ENCODE data around the gene PCDH9. TPM values are rescaled to one million over a fixed set of nuclear protein-coding genes. Genes with fewer than 3 reads are reported as not detected.

PCDH9 gene
- total and polyA plus RNA-seq, 2 of the 13 experiments (the other 11 are each of a cell fraction or from before 2014, with no cell fraction given), result 0.09 TPM; not detected in 1

DNA sequence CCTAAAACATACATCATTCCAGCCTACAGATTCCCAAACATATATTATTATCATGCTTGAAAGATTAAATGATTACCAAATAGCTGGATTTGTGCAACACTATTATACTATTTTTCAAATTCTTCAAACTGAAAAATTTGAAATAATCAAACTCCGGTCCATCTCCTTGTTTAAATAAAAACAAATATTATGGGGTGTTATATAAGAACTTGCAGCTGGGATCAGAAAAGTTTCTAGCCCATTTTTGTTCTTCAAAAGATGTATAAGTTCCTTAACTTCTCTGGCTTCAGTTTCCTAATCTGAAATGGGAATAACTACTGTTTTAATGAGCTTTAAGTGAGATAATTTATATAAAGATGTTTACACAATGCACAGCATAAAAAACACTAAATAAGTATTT lies 422.9 kb downstream of the PCDH9 start:
- no peak for TF ChIP-seq ZNF205 (CRISPR knock-in tag; IDR thresholded peaks at IDR 0.05)
- TF ChIP-seq KLF9 (CRISPR knock-in tag; IDR thresholded peaks at IDR 0.05; ENCODE audit: low read depth), result no peak
- TF ChIP-seq, protein P1, sequence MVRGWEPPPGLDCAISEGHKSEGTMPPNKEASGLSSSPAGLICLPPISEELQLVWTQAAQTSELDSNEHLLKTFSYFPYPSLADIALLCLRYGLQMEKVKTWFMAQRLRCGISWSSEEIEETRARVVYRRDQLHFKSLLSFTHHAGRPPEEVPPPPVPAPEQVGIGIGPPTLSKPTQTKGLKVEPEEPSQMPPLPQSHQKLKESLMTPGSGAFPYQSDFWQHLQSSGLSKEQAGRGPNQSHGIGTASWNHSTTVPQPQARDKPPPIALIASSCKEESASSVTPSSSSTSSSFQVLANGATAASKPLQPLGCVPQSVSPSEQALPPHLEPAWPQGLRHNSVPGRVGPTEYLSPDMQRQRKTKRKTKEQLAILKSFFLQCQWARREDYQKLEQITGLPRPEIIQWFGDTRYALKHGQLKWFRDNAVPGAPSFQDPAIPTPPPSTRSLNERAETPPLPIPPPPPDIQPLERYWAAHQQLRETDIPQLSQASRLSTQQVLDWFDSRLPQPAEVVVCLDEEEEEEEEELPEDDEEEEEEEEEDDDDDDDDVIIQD (CRISPR knock-in tag; IDR thresholded peaks at IDR 0.05; ENCODE audit: low read depth), result no peak
- TF ChIP-seq IKZF4 (CRISPR knock-in tag; IDR thresholded peaks at IDR 0.05; ENCODE audit: borderline replicate concordance, low read depth, not compliant biosample characterization), result no peak
- TF ChIP-seq, protein P2, sequence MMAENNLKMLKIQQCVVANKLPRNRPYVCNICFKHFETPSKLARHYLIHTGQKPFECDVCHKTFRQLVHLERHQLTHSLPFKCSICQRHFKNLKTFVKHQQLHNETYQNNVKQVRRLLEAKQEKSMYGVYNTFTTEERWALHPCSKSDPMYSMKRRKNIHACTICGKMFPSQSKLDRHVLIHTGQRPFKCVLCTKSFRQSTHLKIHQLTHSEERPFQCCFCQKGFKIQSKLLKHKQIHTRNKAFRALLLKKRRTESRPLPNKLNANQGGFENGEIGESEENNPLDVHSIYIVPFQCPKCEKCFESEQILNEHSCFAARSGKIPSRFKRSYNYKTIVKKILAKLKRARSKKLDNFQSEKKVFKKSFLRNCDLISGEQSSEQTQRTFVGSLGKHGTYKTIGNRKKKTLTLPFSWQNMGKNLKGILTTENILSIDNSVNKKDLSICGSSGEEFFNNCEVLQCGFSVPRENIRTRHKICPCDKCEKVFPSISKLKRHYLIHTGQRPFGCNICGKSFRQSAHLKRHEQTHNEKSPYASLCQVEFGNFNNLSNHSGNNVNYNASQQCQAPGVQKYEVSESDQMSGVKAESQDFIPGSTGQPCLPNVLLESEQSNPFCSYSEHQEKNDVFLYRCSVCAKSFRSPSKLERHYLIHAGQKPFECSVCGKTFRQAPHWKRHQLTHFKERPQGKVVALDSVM (CRISPR knock-in tag; IDR thresholded peaks at IDR 0.05), result no peak
- TF ChIP-seq ZBTB3 (CRISPR knock-in tag; IDR thresholded peaks at IDR 0.05; ENCODE audit: borderline replicate concordance, low read depth), result no peak
- no peak for TF ChIP-seq ELF4 (CRISPR knock-in tag; IDR thresholded peaks at IDR 0.05; ENCODE audit: borderline replicate concordance)
- TF ChIP-seq PHF20 (CRISPR knock-in tag; IDR thresholded peaks at IDR 0.05), result no peak
- TF ChIP-seq ZNF484 (CRISPR knock-in tag; IDR thresholded peaks at IDR 0.05; ENCODE audit: borderline replicate concordance, low read depth), result no peak
- TF ChIP-seq ZNF629 (CRISPR knock-in tag; conservative IDR thresholded peaks at IDR 0.05), result no peak
- TF ChIP-seq PPARG (CRISPR knock-in tag; conservative IDR thresholded peaks at IDR 0.05), result no peak
- no peak for TF ChIP-seq NPAS2 (CRISPR knock-in tag; IDR thresholded peaks at IDR 0.05; ENCODE audit: borderline replicate concordance)
- TF ChIP-seq PRMT3 (CRISPR knock-in tag; IDR thresholded peaks at IDR 0.05; ENCODE audit: borderline replicate concordance, low read depth), result no peak
- TF ChIP-seq ZNF317 (CRISPR knock-in tag; IDR thresholded peaks at IDR 0.05), result no peak
- no peak for TF ChIP-seq ZNF777 (CRISPR knock-in tag; IDR thresholded peaks at IDR 0.05)
- no peak for TF ChIP-seq REXO4 (CRISPR knock-in tag; IDR thresholded peaks at IDR 0.05; ENCODE audit: borderline replicate concordance)
- no peak for TF ChIP-seq DPF2 (CRISPR knock-in tag; IDR thresholded peaks at IDR 0.05; ENCODE audit: borderline replicate concordance, low read depth)
- TF ChIP-seq ZNF230 (CRISPR knock-in tag; IDR thresholded peaks at IDR 0.05), result no peak
- no peak for TF ChIP-seq ZFY (CRISPR knock-in tag; IDR thresholded peaks at IDR 0.05)
- no peaks in the 10 kb centered on the region for H3K9me3 ChIP-seq (ENCODE audit: low read length)
- no peak overlapping the region for H3K4me3 ChIP-seq (replicated peaks in 1 of 3; ENCODE audit: insufficient read depth in 1 of 3, low read depth in 2 of 3, low read length in 3 of 3)
- intact Hi-C loops (cut with micrococcal nuclease; ENCODE audit: unreplicated experiment), result no loop called here
- POLR2A ChIA-PET, result no interaction called here
- BruUV-seq (replicated peaks), result no TSS peak
- no peak overlapping the region for H3K27ac ChIP-seq (ENCODE audit: extremely low read length, insufficient read depth, low read length)
- no peaks in the 10 kb centered on the region for H4K20me1 ChIP-seq (ENCODE audit: insufficient read depth, low read length)
- no peak for ATAC-seq
- H3K4me2 ChIP-seq (ENCODE audit: low read depth, low read length), result no peak overlapping the region
- no peak for DNase-seq (ENCODE audit: low spot score)
- no peaks in the 10 kb centered on the region for H3K27me3 ChIP-seq (ENCODE audit: control insufficient read depth in 1 of 2, insufficient read depth in 2 of 2, low read length in 2 of 2)
- CTCF ChIA-PET (ENCODE audit: low intra/inter-chr PET ratio, low total read pairs), result no interaction called here
- FAIRE-seq, result no peak
- 4% methylated on average over 1 of the region's 1 CpG for WGBS (ENCODE audit: low lambda C conversion rate)
- in situ Hi-C loops (cut with HindIII; ENCODE audit: extremely low pct_ligation_motif_present, low pct_unique_long_range_greater_than_20kb), result no loop called here
- no peak overlapping the region for H3K9ac ChIP-seq (ENCODE audit: insufficient read depth, low read depth, low read length)
- H3K79me2 ChIP-seq (ENCODE audit: insufficient read depth, low read length), result no peaks in the 10 kb centered on the region
- H2AFZ ChIP-seq (ENCODE audit: low read length), result no peak overlapping the region
- no peaks in the 10 kb centered on the region for H3K4me1 ChIP-seq (ENCODE audit: insufficient read depth, low read length)
- no peaks in the 10 kb centered on the region for H3K36me3 ChIP-seq (replicated peaks in 1 of 2; ENCODE audit: control insufficient read depth in 1 of 2, insufficient read depth in 2 of 2, low read length in 2 of 2)
